Astrocyte (in vitro differentiated cells and primary cell): ENCODE results near the gene DRC7. TPM values are rescaled to one million over a fixed set of nuclear protein-coding genes. Genes with fewer than 3 reads are reported as not detected.

Experiments used
- DNase-seq: peaks from one replicate; pipeline ENCODE4 v3.0.0-alpha.2; 2010; ENCODE audit warnings: low read depth
- FAIRE-seq: peaks from 2 replicates; lab custom pipeline; 2011; peaks lifted over from hg19 to GRCh38; lab: Jason Lieb, UNC
- H2AFZ ChIP-seq: 2 replicates; pipeline ENCODE4 v1.6.0; 2012; ENCODE audit warnings: low read depth, low read length, inconsistent platforms
- H3K27ac ChIP-seq: 2 replicates; pipeline ENCODE4 v1.5.1; 2011; ENCODE audit warnings: low read depth, low read length, inconsistent platforms
- H3K27me3 ChIP-seq: 2 replicates; pipeline ENCODE4 v1.6.0; 2011; ENCODE audit warnings: low read length, inconsistent platforms; ENCODE audit not compliant: insufficient read depth
- H3K36me3 ChIP-seq: 2 replicates; pipeline ENCODE4 v1.5.1; 2011; ENCODE audit warnings: low read length, inconsistent platforms; ENCODE audit not compliant: insufficient read depth
- H3K4me1 ChIP-seq: 2 replicates; pipeline ENCODE4 v1.5.1; 2011; ENCODE audit warnings: low read length, inconsistent platforms; ENCODE audit not compliant: insufficient read depth
- H3K4me2 ChIP-seq: 2 replicates; pipeline ENCODE4 v1.6.0; 2012; ENCODE audit warnings: low read length, inconsistent platforms
- H3K4me3 ChIP-seq: 2 replicates; pipeline ENCODE4 v1.5.1; 2011; ENCODE audit warnings: low read depth, mild to moderate bottlenecking, low read length, inconsistent platforms; ENCODE audit not compliant: insufficient read depth
- H3K79me2 ChIP-seq: 2 replicates; pipeline ENCODE4 v1.6.0; 2012; ENCODE audit warnings: mild to moderate bottlenecking, low read length, inconsistent platforms; ENCODE audit not compliant: insufficient read depth
- H3K9ac ChIP-seq: 2 replicates; pipeline ENCODE4 v1.6.0; 2012; ENCODE audit warnings: mild to moderate bottlenecking, low read length, inconsistent platforms
- H3K9me3 ChIP-seq: 2 replicates; pipeline ENCODE4 v1.5.1; 2012; ENCODE audit warnings: low read depth, mild to moderate bottlenecking, low read length, inconsistent platforms; ENCODE audit not compliant: insufficient read depth
- H4K20me1 ChIP-seq: 2 replicates; pipeline ENCODE4 v1.6.0; 2012; ENCODE audit warnings: low read length, inconsistent platforms; ENCODE audit not compliant: insufficient read depth
- H3K27ac Mint-ChIP-seq: one replicate; pipeline ENCODE4 v1.8.0; 2021; ENCODE audit warnings: mild to moderate bottlenecking, mixed read lengths; ENCODE audit not compliant: unreplicated experiment
- H3K27me3 Mint-ChIP-seq: one replicate; pipeline ENCODE4 v1.8.0; 2021; ENCODE audit warnings: low read depth, mixed read lengths; ENCODE audit not compliant: unreplicated experiment
- H3K36me3 Mint-ChIP-seq: one replicate; pipeline ENCODE4 v1.8.0; 2021; ENCODE audit warnings: low read depth, mixed read lengths; ENCODE audit not compliant: unreplicated experiment
- H3K4me1 Mint-ChIP-seq: one replicate; pipeline ENCODE4 v1.8.0; 2021; ENCODE audit warnings: low read depth, mixed read lengths; ENCODE audit not compliant: unreplicated experiment
- H3K4me3 Mint-ChIP-seq: one replicate; pipeline ENCODE4 v1.8.0; 2021; ENCODE audit warnings: mild to moderate bottlenecking, moderate library complexity, mixed read lengths; ENCODE audit not compliant: unreplicated experiment
- H3K9me3 Mint-ChIP-seq: one replicate; pipeline ENCODE4 v1.8.0; 2021; ENCODE audit warnings: mild to moderate bottlenecking, mixed read lengths; ENCODE audit not compliant: unreplicated experiment
- CTCF ChIP-seq: IDR thresholded peaks from 2 replicates; pipeline ENCODE4 v1.5.1; 2011; ENCODE audit warnings: low read depth, mild to moderate bottlenecking, inconsistent platforms, low read length, moderate library complexity; ENCODE audit not compliant: insufficient read depth
- EZH2 ChIP-seq: IDR thresholded peaks from 2 replicates; pipeline ENCODE4 v1.6.1; 2012; ENCODE audit warnings: mild to moderate bottlenecking, low read length, inconsistent platforms; ENCODE audit not compliant: insufficient read depth
- total RNA-seq: library from RNA; stranded (reverse); gene quantifications from 2 replicates; pipeline ENCODE4 v1.2.1, GENCODE V29; 2021

Gene DRC7
- total RNA-seq, 1 donor from 2014 or later = not detected

- no peaks in the 10 kb centered on the region for H3K4me1 ChIP-seq
- H4K20me1 ChIP-seq = no peaks in the 10 kb centered on the region
- H3K36me3 Mint-ChIP-seq = no peaks in the 10 kb centered on the region
- no peak for TF ChIP-seq CTCF
- no peak for TF ChIP-seq EZH2
- peaks cover 24% of the 10 kb centered on the region for H3K27me3 ChIP-seq
- H2AFZ ChIP-seq = no peak overlapping the region
- no peaks in the 10 kb centered on the region for H3K9me3 ChIP-seq
- no peak overlapping the region for H3K27ac Mint-ChIP-seq
- H3K9ac ChIP-seq = no peak overlapping the region
- no peak overlapping the region for H3K4me2 ChIP-seq
- FAIRE-seq (no peak), DNase-seq (no peak)
- H3K9me3 Mint-ChIP-seq = no peaks in the 10 kb centered on the region
- no peaks in the 10 kb centered on the region for H3K79me2 ChIP-seq
- H3K4me1 Mint-ChIP-seq = peaks cover 9% of the 10 kb centered on the region
- no peaks in the 10 kb centered on the region for H3K36me3 ChIP-seq
- H3K4me3 ChIP-seq = no peak overlapping the region
- H3K27ac ChIP-seq = no peak overlapping the region
- H3K4me3 Mint-ChIP-seq = no peak overlapping the region
- peaks cover 38% of the 10 kb centered on the region for H3K27me3 Mint-ChIP-seq
Measured at GRCh38 chr16:57677622-57678369, 16.8 kb upstream of the DRC7 start.

GRCh38 chr16:57679016-57679415, 15.6 kb upstream of the DRC7 start:
- Histone ChIP-seq H3K4me3 (no peak overlapping the region), H3K79me2 (no peaks in the 10 kb centered on the region), H3K36me3 (no peaks in the 10 kb centered on the region), H3K9me3 (no peaks in the 10 kb centered on the region), H3K9ac (no peak overlapping the region), H2AFZ (no peak overlapping the region), H3K4me1 (no peaks in the 10 kb centered on the region), H3K27ac (no peak overlapping the region), H3K4me2 (no peak overlapping the region), H4K20me1 (no peaks in the 10 kb centered on the region), H3K27me3 (peaks cover 12% of the 10 kb centered on the region)
- peaks cover 29% of the 10 kb centered on the region for H3K27me3 Mint-ChIP-seq
- H3K36me3 Mint-ChIP-seq = no peaks in the 10 kb centered on the region
- no peak for DNase-seq
- H3K27ac Mint-ChIP-seq = no peak overlapping the region
- FAIRE-seq = no peak
- no peak overlapping the region for H3K4me3 Mint-ChIP-seq
- peaks cover 9% of the 10 kb centered on the region for H3K4me1 Mint-ChIP-seq
- TF ChIP-seq CTCF (no peak), EZH2 (no peak)
- H3K9me3 Mint-ChIP-seq = no peaks in the 10 kb centered on the region

GRCh38 chr16:57679767-57680482, 14.7 kb upstream of the DRC7 start:
- Histone ChIP-seq H3K9ac (no peak overlapping the region), H4K20me1 (no peaks in the 10 kb centered on the region), H2AFZ (no peak overlapping the region), H3K4me1 (no peaks in the 10 kb centered on the region), H3K27ac (no peak overlapping the region), H3K4me3 (no peak overlapping the region), H3K27me3 (peaks cover 10% of the 10 kb centered on the region), H3K9me3 (no peaks in the 10 kb centered on the region), H3K36me3 (no peaks in the 10 kb centered on the region), H3K4me2 (no peak overlapping the region), H3K79me2 (no peaks in the 10 kb centered on the region)
- Mint-ChIP-seq H3K4me1 (peaks cover 9% of the 10 kb centered on the region), H3K4me3 (no peak overlapping the region), H3K27me3 (peaks cover 27% of the 10 kb centered on the region), H3K9me3 (no peaks in the 10 kb centered on the region), H3K27ac (no peak overlapping the region), H3K36me3 (no peaks in the 10 kb centered on the region)
- FAIRE-seq (no peak), DNase-seq (no peak)
- TF ChIP-seq EZH2 = no peak
